ENCODE measurements around the gene DAGLB. TPM values are rescaled to one million over a fixed set of nuclear protein-coding genes. Genes with fewer than 3 reads are reported as not detected.

The DAGLB gene
- polyA plus RNA-seq, 1 experiment: 25.3 TPM

- POLR2A ChIA-PET: no interaction called here
- no peak for DNase-seq (ENCODE audit: low read depth, low spot score)
- no peaks in the 10 kb centered on the region for H3K27me3 ChIP-seq (ENCODE audit: control insufficient read depth, insufficient read depth, low read length)
Measured at GRCh38 chr7:6416516-6417145, 31.1 kb downstream of the DAGLB start.

GRCh38 chr7:6413637-6414036, 34.1 kb downstream of the DAGLB start:
- POLR2A ChIA-PET: interaction anchor here (0.5 to 0.6 kb wide), 2 partner anchors 237 to 394 kb away, joined by 3 to 5 read pairs; no protein-coding TSS in a partner anchor
- H3K27ac ChIP-seq (ENCODE audit: low read depth, low read length): no peak overlapping the region
- CTCF ChIA-PET: interaction anchor here (0.7 kb wide), 1 partner anchor 28 kb away, joined by 4 read pairs; no protein-coding TSS in a partner anchor

More at GRCh38 chr7:6416516-6417145, 31.1 kb downstream of the DAGLB start:
- Histone ChIP-seq H3K9me3 (ENCODE audit: control insufficient read depth, insufficient read depth, low read length) (peaks cover 5% of the 10 kb centered on the region), H3K27ac (ENCODE audit: low read depth, low read length) (no peak overlapping the region), H3K4me3 (ENCODE audit: low read depth, low read length) (no peak overlapping the region)
- CTCF ChIA-PET: no interaction called here
- TF ChIP-seq, protein P1, sequence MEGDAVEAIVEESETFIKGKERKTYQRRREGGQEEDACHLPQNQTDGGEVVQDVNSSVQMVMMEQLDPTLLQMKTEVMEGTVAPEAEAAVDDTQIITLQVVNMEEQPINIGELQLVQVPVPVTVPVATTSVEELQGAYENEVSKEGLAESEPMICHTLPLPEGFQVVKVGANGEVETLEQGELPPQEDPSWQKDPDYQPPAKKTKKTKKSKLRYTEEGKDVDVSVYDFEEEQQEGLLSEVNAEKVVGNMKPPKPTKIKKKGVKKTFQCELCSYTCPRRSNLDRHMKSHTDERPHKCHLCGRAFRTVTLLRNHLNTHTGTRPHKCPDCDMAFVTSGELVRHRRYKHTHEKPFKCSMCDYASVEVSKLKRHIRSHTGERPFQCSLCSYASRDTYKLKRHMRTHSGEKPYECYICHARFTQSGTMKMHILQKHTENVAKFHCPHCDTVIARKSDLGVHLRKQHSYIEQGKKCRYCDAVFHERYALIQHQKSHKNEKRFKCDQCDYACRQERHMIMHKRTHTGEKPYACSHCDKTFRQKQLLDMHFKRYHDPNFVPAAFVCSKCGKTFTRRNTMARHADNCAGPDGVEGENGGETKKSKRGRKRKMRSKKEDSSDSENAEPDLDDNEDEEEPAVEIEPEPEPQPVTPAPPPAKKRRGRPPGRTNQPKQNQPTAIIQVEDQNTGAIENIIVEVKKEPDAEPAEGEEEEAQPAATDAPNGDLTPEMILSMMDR (IDR thresholded peaks at IDR 0.05; ENCODE audit: low read depth, low read length): no peak

DNA sequence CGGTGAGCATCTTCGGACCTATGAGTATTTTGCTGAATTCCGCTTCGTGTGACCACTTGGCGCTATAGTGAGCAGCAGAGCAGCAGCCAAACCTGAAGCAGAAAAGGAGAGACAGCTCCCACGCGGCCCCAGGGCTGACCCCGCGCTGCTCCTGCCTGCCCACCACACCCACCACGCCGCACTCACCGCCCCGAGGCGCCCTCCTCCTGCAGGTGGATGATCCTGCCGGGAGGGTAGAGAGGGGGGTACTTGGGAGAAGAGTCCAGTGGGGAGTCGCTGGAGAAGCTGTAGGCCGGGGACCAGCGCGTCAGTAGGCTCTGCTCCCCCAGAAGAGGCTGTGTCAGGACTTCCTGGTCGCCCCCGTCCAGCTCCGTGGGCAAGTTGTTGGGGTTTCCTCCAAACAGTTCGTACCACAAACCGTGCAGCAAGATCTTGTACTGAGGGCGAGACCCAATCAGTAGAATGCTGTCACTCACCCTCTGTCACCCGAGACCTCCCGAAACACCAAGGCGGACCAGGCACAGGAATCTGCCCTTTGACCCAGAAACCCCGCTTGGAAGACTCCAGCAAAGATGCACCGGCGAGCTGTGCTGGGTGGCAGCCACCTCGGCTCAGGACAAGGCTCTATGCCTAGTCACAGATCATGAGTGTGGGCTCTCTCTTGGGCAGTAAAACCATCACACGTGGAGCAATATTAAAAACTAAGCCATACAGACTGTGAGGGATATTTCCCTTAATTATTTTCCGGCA, 37.6 kb downstream of the DAGLB start:
- Histone ChIP-seq H3K4me3 (ENCODE audit: low read depth, low read length) (no peak overlapping the region), H3K27ac (ENCODE audit: low read depth, low read length) (no peak overlapping the region), H3K9me3 (ENCODE audit: control insufficient read depth, insufficient read depth, low read length) (peaks cover 12% of the 10 kb centered on the region), H3K27me3 (ENCODE audit: control insufficient read depth, insufficient read depth, low read length) (no peaks in the 10 kb centered on the region)
- TF ChIP-seq, protein P1 (IDR thresholded peaks at IDR 0.05; ENCODE audit: low read depth, low read length): no peak
- DNase-seq (ENCODE audit: low read depth, low spot score): no peak
- ChIA-PET POLR2A (no interaction called here), CTCF (no interaction called here)

More at GRCh38 chr7:6413637-6414036, 34.1 kb downstream of the DAGLB start:
- DNase-seq (ENCODE audit: low read depth, low spot score): no peak
- no peak overlapping the region for H3K4me3 ChIP-seq (ENCODE audit: low read depth, low read length)
- no peaks in the 10 kb centered on the region for H3K27me3 ChIP-seq (ENCODE audit: control insufficient read depth, insufficient read depth, low read length)
- H3K9me3 ChIP-seq (ENCODE audit: control insufficient read depth, insufficient read depth, low read length): peaks cover 16% of the 10 kb centered on the region
- TF ChIP-seq, protein P1 (IDR thresholded peaks at IDR 0.05; ENCODE audit: low read depth, low read length): no peak

DNA sequence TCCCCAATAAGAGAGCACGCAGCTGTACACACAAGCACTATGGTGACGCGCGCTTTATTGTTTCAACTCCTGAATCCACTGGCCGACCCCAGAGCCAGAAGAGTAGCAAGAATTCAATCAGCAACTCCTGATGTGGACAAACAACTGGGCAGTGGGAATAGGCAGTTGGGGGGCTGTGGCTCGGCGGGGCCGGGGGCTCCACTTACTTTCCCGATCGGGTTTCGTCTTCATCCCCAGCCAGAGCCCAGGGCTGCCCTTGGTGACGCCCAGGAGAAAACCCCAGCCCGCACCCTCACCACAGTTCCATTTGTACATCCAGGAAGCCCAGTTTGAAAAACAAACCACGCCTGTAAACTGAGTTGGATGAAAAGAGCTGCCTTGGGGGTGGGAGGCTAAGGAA, 38.7 kb downstream of the DAGLB start:
- H3K9me3 ChIP-seq (ENCODE audit: control insufficient read depth, insufficient read depth, low read length): peaks cover 12% of the 10 kb centered on the region
- CTCF ChIA-PET: no interaction called here
- POLR2A ChIA-PET: no interaction called here
- no peak for DNase-seq (ENCODE audit: low read depth, low spot score)
- no peaks in the 10 kb centered on the region for H3K27me3 ChIP-seq (ENCODE audit: control insufficient read depth, insufficient read depth, low read length)
- no peak overlapping the region for H3K4me3 ChIP-seq (ENCODE audit: low read depth, low read length)
- H3K27ac ChIP-seq (ENCODE audit: low read depth, low read length): no peak overlapping the region
- TF ChIP-seq, protein P1 (IDR thresholded peaks at IDR 0.05; ENCODE audit: low read depth, low read length): no peak

DNA sequence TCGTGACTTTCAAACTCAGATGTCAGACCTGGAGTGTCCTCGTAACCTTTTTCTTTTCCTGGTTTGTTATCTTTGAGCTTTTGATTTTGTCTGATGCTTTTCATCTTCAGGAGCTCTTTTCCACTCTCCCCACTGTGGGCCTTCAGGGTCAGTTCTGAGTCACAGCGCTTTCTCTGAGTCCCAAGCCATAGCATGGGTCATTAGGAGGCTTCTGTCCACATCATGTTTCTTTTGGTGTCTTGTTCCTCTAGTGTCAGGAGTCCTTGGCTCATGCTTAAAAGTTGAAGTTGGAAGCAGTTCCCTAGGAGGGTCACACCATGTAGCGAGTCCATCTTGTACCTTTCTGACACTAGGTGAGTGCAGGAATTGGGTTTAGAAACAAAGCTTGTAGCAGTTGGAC, 40.3 kb downstream of the DAGLB start:
- H3K27me3 ChIP-seq (ENCODE audit: control insufficient read depth, insufficient read depth, low read length): no peaks in the 10 kb centered on the region
- H3K4me3 ChIP-seq (ENCODE audit: low read depth, low read length): no peak overlapping the region
- H3K9me3 ChIP-seq (ENCODE audit: control insufficient read depth, insufficient read depth, low read length): peaks cover 12% of the 10 kb centered on the region
- DNase-seq (ENCODE audit: low read depth, low spot score): no peak
- CTCF ChIA-PET: no interaction called here
- no peak overlapping the region for H3K27ac ChIP-seq (ENCODE audit: low read depth, low read length)
- POLR2A ChIA-PET: no interaction called here
- TF ChIP-seq, protein P1 (IDR thresholded peaks at IDR 0.05; ENCODE audit: low read depth, low read length): no peak
